HG03159 (cell line): ENCODE data around the gene KAZN.

Source experiments
- ATAC-seq: cut with Tn5 transposase; IDR thresholded peaks from one replicate; pipeline ENCODE4 v1.9.1; 2021; ENCODE audit warnings: mild to moderate bottlenecking, moderate library complexity; ENCODE audit not compliant: unreplicated experiment

KAZN gene

GRCh38 chr1:14761291-14762153 is 163.0 kb downstream of the KAZN start:
- no peak for ATAC-seq

GRCh38 chr1:14763977-14764376 is 165.5 kb downstream of the KAZN start:
- ATAC-seq: no peak

GRCh38 chr1:14765773-14766172 is 167.3 kb downstream of the KAZN start:
- ATAC-seq: no peak

- no peak for ATAC-seq
Observed at GRCh38 chr1:14767075-14767474, 168.6 kb downstream of the KAZN start.

- ATAC-seq: no peak
Observed at GRCh38 chr1:14768582-14769304, 170.3 kb downstream of the KAZN start.

- no peak for ATAC-seq
Observed at GRCh38 chr1:14769486-14770274, 171.2 kb downstream of the KAZN start.

GRCh38 chr1:14773396-14774025 is 175.0 kb downstream of the KAZN start:
- no peak for ATAC-seq

- ATAC-seq: no peak
Observed at GRCh38 chr1:14774225-14774624, 175.7 kb downstream of the KAZN start.

- ATAC-seq: no peak
Observed at GRCh38 chr1:14774988-14775387, 176.5 kb downstream of the KAZN start.

- ATAC-seq: no peak
Observed at GRCh38 chr1:14775434-14775833, 176.9 kb downstream of the KAZN start.

GRCh38 chr1:14777516-14778506 is 179.3 kb downstream of the KAZN start:
- no peak for ATAC-seq

GRCh38 chr1:14778541-14778897 is 180.0 kb downstream of the KAZN start:
- no peak for ATAC-seq

- ATAC-seq: no peak
Observed at GRCh38 chr1:14778898-14779865, 180.7 kb downstream of the KAZN start.

- no peak for ATAC-seq
Observed at GRCh38 chr1:14780271-14780670, 181.8 kb downstream of the KAZN start.

GRCh38 chr1:14781811-14782210 is 183.3 kb downstream of the KAZN start:
- ATAC-seq: no peak

GRCh38 chr1:14782741-14783591 is 184.5 kb downstream of the KAZN start:
- no peak for ATAC-seq

GRCh38 chr1:14783592-14783886 is 185.1 kb downstream of the KAZN start:
- no peak for ATAC-seq
